GM10266 (cell line): Measurements from ENCODE around the gene FBXO4.

Experiments used
- DNase-seq: peaks from one replicate; pipeline ENCODE4 v3.0.0; 2012; ENCODE audit errors: extremely low spot score
- CTCF ChIP-seq: IDR thresholded peaks from 2 replicates; pipeline ENCODE4 v1.5.1; 2012; ENCODE audit warnings: mild to moderate bottlenecking, low read depth; ENCODE audit not compliant: control insufficient read depth, insufficient read depth; ENCODE audit errors: missing control alignments

FBXO4 gene

DNA sequence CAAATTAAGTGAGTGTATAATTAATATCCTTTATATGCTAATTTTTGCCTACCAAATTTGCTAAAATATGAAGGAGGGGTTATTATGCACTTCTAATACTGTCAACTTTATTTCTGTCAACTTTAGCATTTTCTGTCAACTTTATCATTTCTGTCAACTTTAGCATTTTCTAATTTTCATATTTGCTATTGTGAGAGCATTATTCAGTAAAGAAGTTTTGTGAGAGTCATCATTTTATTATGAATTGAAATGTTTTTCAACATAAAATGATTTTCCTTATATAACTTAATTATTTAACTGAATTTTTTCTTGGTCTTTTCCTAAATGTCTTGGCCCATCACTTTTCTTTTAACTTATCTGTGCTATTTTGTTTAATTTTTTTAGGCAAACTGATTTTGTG, 58.2 kb downstream of the FBXO4 start:
- DNase-seq: no peak
- TF ChIP-seq CTCF: no peak

DNA sequence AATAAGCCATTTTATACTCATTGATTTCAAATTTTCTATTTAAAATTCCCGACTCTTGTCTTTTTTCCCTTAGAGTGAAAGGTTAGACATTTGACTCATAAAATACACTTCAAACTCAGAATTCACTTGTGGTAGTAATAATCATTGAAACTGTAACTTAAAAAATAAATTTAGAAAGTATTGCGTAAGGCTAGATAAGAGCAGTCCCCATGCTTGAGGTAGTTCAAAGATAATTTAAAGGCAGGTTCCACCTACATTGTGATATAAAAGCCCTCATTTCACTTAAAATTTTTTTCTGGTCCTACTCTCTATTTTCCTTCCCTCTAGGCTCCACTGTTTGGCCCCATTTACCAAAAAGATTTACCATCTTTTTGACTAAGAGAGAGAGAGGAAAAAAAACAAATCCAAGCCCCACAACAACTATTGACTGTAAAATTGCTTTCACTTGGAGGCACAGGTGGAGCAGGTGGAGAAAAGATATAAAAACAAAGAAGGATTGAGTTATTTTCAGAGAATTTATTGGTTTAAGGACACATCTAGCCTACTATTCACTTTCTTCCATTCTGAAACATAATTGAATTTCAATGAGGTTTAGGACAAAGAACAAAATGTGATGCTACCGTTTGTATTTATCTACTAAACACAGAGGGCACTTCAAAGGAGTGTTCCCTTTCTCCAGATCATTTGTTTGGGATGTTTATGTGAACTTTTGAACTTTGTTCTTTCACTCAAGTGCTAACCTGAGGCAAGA, 61.0 kb downstream of the FBXO4 start:
- no peak for TF ChIP-seq CTCF
- DNase-seq: no peak
